Cardiac muscle cell (in vitro differentiated cells and primary cell): Measurements from ENCODE around the gene DNAH12. TPM values are rescaled to one million over a fixed set of nuclear protein-coding genes. Genes with fewer than 3 reads are reported as not detected.

ENCODE experiments used
- DNase-seq, 2 donors: peaks; one replicate each; pipeline versions ENCODE4 v3.0.0 to v3.0.0-alpha.2; 2010 to 2017; ENCODE audit warnings: low read depth in 1 of 2, low spot score in 1 of 2
- H3K27ac ChIP-seq: fragments of 200-600 bp; sonication (generic); 2 replicates; pipeline ENCODE4 v1.5.1; 2016
- H3K27me3 ChIP-seq: fragments of 200-600 bp; sonication (generic); 2 replicates; pipeline ENCODE4 v1.6.0; 2016; ENCODE audit warnings: control low read depth
- H3K36me3 ChIP-seq: fragments of 200-600 bp; sonication (generic); 2 replicates; pipeline ENCODE4 v1.5.1; 2016; ENCODE audit warnings: control low read depth
- H3K4me1 ChIP-seq: fragments of 200-600 bp; sonication (generic); 2 replicates; pipeline ENCODE4 v1.8.1; 2017; ENCODE audit warnings: low read depth, mild to moderate bottlenecking, mixed run types
- H3K4me3 ChIP-seq: fragments of 200-600 bp; sonication (generic); 2 replicates; pipeline ENCODE4 v1.5.1; 2016; ENCODE audit warnings: mild to moderate bottlenecking
- H3K9me3 ChIP-seq: fragments of 200-600 bp; sonication (generic); 2 replicates; pipeline ENCODE4 v1.5.1; 2017; ENCODE audit warnings: low read depth, mild to moderate bottlenecking, control low read depth
- CTCF ChIP-seq: IDR thresholded peaks from 2 replicates; pipeline ENCODE4 v1.5.1; 2012; ENCODE audit warnings: low read depth, mild to moderate bottlenecking, low read length
- polyA plus RNA-seq: library from polyadenylated mRNA; unstranded; fragments of >200 nt; fragmentation: Nextera tagmentation; extraction: Ambion mirVana; gene quantifications from 2 replicates; pipeline ENCODE4 v1.2.1, GENCODE V29; 2016
- total RNA-seq: library from RNA; depleted of rRNA; stranded (reverse); fragments of >200 nt; gene quantifications from 2 replicates; pipeline ENCODE4 v1.2.3, GENCODE V29; 2016

DNAH12 gene
- total and polyA plus RNA-seq, 2 experiments from 2014 or later: 0.57 to 0.71 TPM

- Histone ChIP-seq H3K27me3 (peaks cover 5% of the 10 kb centered on the region), H3K4me1 (no peaks in the 10 kb centered on the region), H3K9me3 (no peaks in the 10 kb centered on the region), H3K36me3 (no peaks in the 10 kb centered on the region), H3K27ac (no peak overlapping the region), H3K4me3 (no peak overlapping the region)
- peak; percentile 44 to 75 for DNase-seq
- TF ChIP-seq CTCF: peak; percentile 99
Measured at GRCh38 chr3:57397175-57398026, 146.7 kb downstream of the DNAH12 start.

GRCh38 chr3:57393977-57394376, 150.2 kb downstream of the DNAH12 start:
- Histone ChIP-seq H3K4me1 (no peaks in the 10 kb centered on the region), H3K27me3 (no peaks in the 10 kb centered on the region), H3K9me3 (no peaks in the 10 kb centered on the region), H3K36me3 (no peaks in the 10 kb centered on the region), H3K27ac (no peak overlapping the region), H3K4me3 (no peak overlapping the region)
- no peak for DNase-seq
- no peak for TF ChIP-seq CTCF

- no peak for TF ChIP-seq CTCF
- Histone ChIP-seq H3K4me1 (no peaks in the 10 kb centered on the region), H3K9me3 (no peaks in the 10 kb centered on the region), H3K27me3 (no peaks in the 10 kb centered on the region), H3K36me3 (no peaks in the 10 kb centered on the region), H3K27ac (no peak overlapping the region), H3K4me3 (no peak overlapping the region)
- no peak for DNase-seq
Measured at GRCh38 chr3:57391767-57392166, 152.4 kb downstream of the DNAH12 start.

- Histone ChIP-seq H3K27ac (no peak overlapping the region), H3K4me3 (no peak overlapping the region), H3K27me3 (no peaks in the 10 kb centered on the region), H3K9me3 (no peaks in the 10 kb centered on the region), H3K36me3 (no peaks in the 10 kb centered on the region), H3K4me1 (peaks cover 4% of the 10 kb centered on the region)
- TF ChIP-seq CTCF: no peak
- DNase-seq: no peak
Measured at GRCh38 chr3:57389271-57389670, 154.9 kb downstream of the DNAH12 start.

GRCh38 chr3:57386307-57386706, 157.8 kb downstream of the DNAH12 start:
- no peaks in the 10 kb centered on the region for H3K27me3 ChIP-seq
- peaks cover 4% of the 10 kb centered on the region for H3K4me1 ChIP-seq
- no peaks in the 10 kb centered on the region for H3K9me3 ChIP-seq
- no peak overlapping the region for H3K27ac ChIP-seq
- H3K36me3 ChIP-seq: no peaks in the 10 kb centered on the region
- DNase-seq: no peak
- no peak for TF ChIP-seq CTCF
- H3K4me3 ChIP-seq: no peak overlapping the region
